GM19025 (cell line): ENCODE data around the gene PAPPA2.
"Not testable (repeated sequence)": the region's sequence is repeated elsewhere in the genome, so short reads cannot be mapped to it uniquely, and the experiment has no call there.

Source experiments
- ATAC-seq: cut with Tn5 transposase; IDR thresholded peaks from one replicate; pipeline ENCODE4 v1.9.1; 2021; ENCODE audit warnings: mild to moderate bottlenecking, low read depth, moderate library complexity; ENCODE audit not compliant: unreplicated experiment

The PAPPA2 gene

DNA sequence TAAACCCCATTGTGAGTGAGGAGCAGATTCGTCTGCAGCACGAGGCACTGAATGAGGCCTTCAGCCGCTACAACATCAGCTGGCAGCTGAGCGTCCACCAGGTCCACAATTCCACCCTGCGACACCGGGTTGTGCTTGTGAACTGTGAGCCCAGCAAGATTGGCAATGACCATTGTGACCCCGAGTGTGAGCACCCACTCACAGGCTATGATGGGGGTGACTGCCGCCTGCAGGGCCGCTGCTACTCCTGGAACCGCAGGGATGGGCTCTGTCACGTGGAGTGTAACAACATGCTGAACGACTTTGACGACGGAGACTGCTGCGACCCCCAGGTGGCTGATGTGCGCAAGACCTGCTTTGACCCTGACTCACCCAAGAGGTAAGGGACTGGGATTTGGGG lies 132.2 kb downstream of the PAPPA2 start:
- ATAC-seq = no peak

- no peak for ATAC-seq
Measured at GRCh38 chr1:176601348-176601747, 138.4 kb downstream of the PAPPA2 start.

GRCh38 chr1:176602388-176603004 lies 139.5 kb downstream of the PAPPA2 start:
- no peak for ATAC-seq

GRCh38 chr1:176603696-176604095 lies 140.7 kb downstream of the PAPPA2 start:
- ATAC-seq = no peak

GRCh38 chr1:176604461-176604860 lies 141.5 kb downstream of the PAPPA2 start:
- no peak for ATAC-seq

GRCh38 chr1:176605176-176605575 lies 142.2 kb downstream of the PAPPA2 start:
- ATAC-seq = no peak

GRCh38 chr1:176609556-176610408 lies 146.8 kb downstream of the PAPPA2 start:
- ATAC-seq = no peak

DNA sequence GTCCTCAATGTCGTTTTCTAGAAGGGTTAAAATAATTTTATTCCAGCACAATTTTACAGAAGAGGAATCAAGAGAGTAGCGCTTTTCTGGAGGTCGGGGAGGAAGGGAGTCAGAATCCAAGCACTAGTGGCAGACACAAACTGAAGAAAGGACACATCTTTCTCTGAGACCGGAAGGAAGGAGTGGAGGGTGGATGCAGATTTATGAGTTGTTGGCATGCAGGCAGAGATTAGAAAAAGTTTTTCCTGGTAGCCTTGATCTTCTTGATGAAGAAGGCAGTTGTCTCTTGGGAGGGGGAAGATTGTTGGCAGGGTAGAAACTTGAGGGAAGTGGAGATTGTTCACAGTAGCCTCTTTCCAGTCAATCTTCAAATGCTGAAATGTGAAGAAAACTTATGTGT lies 149.8 kb downstream of the PAPPA2 start:
- no peak for ATAC-seq

DNA sequence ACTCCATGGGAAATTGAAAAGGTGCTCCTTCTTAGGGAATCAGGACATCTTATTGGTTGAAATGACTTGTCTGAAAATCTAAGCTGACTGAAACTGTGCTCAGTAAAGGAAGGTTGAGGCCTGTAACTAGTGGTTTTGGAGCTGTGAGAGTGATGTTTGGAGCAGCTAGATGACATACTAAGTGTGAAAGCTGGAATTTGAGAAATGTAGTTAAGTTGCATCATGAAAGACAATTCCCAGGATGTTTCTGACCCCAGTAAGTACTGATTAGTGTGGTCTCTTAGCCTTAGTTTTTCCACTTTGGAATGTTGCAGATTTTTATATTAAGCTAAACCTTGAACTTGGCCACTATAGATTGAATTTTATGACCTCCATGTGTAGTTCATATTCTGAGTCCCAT lies 154.9 kb downstream of the PAPPA2 start:
- no peak for ATAC-seq

GRCh38 chr1:176619261-176619660 lies 156.3 kb downstream of the PAPPA2 start:
- no peak for ATAC-seq

DNA sequence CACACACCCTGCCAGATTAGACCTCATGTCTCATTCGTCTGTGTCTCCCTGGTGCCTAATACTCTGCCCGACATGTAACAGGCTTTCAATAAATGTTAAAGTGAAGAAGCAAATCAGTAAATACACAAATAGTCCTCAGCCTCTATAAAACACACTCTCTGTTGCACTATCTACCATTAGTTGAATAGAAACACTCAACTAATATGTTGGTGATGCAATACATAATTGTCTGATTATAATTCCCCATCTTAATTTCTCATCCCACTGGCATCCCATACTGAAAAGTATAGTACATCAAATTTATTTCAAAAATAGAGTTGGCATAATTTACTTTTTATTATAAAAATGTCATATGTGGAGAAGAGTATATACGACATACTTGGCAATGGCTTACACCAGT lies 162.4 kb downstream of the PAPPA2 start:
- ATAC-seq = no peak

GRCh38 chr1:176626572-176627061 lies 163.6 kb downstream of the PAPPA2 start:
- ATAC-seq = no peak

DNA sequence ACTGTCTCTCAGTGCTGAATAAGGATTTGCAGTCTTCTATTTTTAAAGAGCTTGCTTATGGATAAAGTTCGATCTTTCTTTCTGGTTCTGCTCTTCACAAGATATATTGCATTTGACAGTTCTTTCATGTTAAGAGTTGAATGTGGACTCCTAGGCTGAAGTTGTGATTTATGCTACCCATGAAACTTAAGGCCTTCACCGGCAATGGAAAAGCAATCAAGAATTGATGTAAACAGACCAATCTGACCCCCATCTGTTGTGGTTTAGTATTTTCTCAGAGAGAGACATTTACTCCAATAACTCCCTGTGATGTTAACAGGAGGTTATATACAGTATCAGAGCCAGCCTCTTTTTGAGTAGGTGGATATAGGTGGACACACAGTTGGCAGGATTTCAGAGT lies 165.8 kb downstream of the PAPPA2 start:
- no peak for ATAC-seq

- not testable (repeated sequence) for ATAC-seq
Measured at GRCh38 chr1:176634733-176635132, 171.8 kb downstream of the PAPPA2 start.

DNA sequence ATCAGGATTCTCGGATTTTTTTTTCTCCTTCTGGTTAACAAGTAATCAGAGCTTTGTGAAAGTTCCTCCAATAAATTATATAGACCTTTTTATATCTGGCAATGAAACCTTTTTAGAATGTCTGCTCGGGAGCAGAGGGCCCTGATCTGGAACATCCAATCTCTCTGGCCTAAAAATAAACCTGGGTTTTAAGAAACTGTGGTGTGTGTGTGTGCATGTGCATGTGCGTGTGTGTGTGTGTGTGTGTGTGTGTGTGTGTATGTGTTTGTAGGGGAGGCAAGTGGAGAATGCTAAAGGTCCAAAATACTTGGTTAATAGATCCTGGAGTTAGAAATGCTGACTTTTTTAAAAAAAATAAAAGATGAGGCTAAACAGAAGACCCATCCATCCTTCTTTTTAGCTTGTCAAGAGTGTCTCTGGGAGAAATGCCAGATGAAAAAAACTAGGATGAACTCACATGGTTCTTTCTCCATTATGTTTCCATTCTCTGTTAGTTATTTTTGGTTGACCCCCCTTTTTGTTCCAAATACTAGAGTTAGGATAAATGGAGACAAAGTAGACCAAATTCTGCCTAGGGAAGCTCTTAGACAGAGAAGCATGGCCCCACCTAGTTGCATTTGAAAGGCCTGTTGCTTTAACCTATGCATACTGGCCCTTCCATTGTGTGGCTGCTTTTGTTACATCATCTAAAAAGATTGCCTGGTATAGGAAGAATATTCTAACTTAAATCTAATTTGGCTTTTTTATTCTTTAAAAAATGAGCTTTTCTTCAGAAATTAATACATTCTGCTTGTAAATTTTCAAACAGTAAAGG lies 175.9 kb downstream of the PAPPA2 start:
- ATAC-seq = no peak

- ATAC-seq = no peak
Measured at GRCh38 chr1:176643536-176643935, 180.6 kb downstream of the PAPPA2 start.

DNA sequence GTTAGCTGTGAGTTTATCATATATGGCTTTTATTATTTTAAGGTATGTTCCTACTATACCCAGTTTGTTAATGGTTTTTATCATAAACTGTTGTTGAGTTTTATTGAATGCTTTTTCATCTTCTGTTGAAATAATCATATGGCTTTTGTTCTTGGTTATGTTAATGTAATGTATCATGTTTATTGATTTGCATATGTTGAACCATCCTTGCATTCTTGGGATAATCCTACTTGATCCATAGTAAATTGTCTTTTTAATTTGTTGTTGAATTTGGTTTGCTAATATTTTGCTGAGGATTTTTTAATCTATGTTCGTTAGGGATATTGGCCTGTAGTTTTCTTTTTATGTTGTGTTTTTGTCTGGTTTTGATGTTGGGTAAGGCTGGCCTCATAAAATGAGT lies 185.6 kb downstream of the PAPPA2 start:
- ATAC-seq = no peak

GRCh38 chr1:176656257-176656995 lies 193.5 kb downstream of the PAPPA2 start:
- ATAC-seq = no peak

- ATAC-seq = no peak
Measured at GRCh38 chr1:176669782-176670181, 206.8 kb downstream of the PAPPA2 start.

- ATAC-seq = no peak
Measured at GRCh38 chr1:176670853-176671252, 207.9 kb downstream of the PAPPA2 start.
